ENCODE measurements around the gene URB2.

DNA sequence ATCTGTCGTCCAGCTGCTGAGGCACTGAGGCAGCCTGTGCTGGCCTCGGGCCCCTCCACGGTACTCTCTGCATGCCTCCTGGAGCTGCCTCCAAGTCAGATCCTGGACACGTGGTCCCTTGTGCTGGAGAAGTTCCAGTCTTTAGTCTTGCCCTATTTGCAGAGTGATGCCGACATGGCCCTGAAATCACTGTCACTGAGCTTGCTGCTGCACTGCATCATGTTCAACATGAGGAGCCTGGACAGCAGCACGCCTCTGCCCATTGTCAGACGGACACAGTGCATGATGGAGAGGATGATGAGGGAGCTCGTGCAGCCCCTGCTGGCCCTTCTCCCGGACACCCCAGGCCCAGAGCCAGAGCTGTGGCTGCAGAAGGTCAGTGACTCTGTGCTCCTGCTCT lies 10.0 kb downstream of the URB2 start:
- TF ChIP-seq, protein P1, sequence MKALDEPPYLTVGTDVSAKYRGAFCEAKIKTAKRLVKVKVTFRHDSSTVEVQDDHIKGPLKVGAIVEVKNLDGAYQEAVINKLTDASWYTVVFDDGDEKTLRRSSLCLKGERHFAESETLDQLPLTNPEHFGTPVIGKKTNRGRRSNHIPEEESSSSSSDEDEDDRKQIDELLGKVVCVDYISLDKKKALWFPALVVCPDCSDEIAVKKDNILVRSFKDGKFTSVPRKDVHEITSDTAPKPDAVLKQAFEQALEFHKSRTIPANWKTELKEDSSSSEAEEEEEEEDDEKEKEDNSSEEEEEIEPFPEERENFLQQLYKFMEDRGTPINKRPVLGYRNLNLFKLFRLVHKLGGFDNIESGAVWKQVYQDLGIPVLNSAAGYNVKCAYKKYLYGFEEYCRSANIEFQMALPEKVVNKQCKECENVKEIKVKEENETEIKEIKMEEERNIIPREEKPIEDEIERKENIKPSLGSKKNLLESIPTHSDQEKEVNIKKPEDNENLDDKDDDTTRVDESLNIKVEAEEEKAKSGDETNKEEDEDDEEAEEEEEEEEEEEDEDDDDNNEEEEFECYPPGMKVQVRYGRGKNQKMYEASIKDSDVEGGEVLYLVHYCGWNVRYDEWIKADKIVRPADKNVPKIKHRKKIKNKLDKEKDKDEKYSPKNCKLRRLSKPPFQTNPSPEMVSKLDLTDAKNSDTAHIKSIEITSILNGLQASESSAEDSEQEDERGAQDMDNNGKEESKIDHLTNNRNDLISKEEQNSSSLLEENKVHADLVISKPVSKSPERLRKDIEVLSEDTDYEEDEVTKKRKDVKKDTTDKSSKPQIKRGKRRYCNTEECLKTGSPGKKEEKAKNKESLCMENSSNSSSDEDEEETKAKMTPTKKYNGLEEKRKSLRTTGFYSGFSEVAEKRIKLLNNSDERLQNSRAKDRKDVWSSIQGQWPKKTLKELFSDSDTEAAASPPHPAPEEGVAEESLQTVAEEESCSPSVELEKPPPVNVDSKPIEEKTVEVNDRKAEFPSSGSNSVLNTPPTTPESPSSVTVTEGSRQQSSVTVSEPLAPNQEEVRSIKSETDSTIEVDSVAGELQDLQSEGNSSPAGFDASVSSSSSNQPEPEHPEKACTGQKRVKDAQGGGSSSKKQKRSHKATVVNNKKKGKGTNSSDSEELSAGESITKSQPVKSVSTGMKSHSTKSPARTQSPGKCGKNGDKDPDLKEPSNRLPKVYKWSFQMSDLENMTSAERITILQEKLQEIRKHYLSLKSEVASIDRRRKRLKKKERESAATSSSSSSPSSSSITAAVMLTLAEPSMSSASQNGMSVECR (CRISPR knock-in tag; IDR thresholded peaks at IDR 0.05; ENCODE audit: borderline replicate concordance): no peak
- TF ChIP-seq, protein P2, sequence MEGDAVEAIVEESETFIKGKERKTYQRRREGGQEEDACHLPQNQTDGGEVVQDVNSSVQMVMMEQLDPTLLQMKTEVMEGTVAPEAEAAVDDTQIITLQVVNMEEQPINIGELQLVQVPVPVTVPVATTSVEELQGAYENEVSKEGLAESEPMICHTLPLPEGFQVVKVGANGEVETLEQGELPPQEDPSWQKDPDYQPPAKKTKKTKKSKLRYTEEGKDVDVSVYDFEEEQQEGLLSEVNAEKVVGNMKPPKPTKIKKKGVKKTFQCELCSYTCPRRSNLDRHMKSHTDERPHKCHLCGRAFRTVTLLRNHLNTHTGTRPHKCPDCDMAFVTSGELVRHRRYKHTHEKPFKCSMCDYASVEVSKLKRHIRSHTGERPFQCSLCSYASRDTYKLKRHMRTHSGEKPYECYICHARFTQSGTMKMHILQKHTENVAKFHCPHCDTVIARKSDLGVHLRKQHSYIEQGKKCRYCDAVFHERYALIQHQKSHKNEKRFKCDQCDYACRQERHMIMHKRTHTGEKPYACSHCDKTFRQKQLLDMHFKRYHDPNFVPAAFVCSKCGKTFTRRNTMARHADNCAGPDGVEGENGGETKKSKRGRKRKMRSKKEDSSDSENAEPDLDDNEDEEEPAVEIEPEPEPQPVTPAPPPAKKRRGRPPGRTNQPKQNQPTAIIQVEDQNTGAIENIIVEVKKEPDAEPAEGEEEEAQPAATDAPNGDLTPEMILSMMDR (IDR thresholded peaks at IDR 0.05): no peak
- TF ChIP-seq ZNF138 (CRISPR knock-in tag; conservative IDR thresholded peaks at IDR 0.05) (no peak), JUN (CRISPR knock-in tag; IDR thresholded peaks at IDR 0.05) (no peak), ZNF232 (CRISPR knock-in tag; IDR thresholded peaks at IDR 0.05) (no peak), NR2C2 (CRISPR knock-in tag; IDR thresholded peaks at IDR 0.05) (no peak), TEAD4 (CRISPR knock-in tag; IDR thresholded peaks at IDR 0.05) (no peak), TP53 (CRISPR knock-in tag; IDR thresholded peaks at IDR 0.05) (no peak)
- TF ChIP-seq, protein P3, sequence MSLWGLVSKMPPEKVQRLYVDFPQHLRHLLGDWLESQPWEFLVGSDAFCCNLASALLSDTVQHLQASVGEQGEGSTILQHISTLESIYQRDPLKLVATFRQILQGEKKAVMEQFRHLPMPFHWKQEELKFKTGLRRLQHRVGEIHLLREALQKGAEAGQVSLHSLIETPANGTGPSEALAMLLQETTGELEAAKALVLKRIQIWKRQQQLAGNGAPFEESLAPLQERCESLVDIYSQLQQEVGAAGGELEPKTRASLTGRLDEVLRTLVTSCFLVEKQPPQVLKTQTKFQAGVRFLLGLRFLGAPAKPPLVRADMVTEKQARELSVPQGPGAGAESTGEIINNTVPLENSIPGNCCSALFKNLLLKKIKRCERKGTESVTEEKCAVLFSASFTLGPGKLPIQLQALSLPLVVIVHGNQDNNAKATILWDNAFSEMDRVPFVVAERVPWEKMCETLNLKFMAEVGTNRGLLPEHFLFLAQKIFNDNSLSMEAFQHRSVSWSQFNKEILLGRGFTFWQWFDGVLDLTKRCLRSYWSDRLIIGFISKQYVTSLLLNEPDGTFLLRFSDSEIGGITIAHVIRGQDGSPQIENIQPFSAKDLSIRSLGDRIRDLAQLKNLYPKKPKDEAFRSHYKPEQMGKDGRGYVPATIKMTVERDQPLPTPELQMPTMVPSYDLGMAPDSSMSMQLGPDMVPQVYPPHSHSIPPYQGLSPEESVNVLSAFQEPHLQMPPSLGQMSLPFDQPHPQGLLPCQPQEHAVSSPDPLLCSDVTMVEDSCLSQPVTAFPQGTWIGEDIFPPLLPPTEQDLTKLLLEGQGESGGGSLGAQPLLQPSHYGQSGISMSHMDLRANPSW (CRISPR knock-in tag; conservative IDR thresholded peaks at IDR 0.05; ENCODE audit: low read depth): no peak
- TF ChIP-seq, protein P4, sequence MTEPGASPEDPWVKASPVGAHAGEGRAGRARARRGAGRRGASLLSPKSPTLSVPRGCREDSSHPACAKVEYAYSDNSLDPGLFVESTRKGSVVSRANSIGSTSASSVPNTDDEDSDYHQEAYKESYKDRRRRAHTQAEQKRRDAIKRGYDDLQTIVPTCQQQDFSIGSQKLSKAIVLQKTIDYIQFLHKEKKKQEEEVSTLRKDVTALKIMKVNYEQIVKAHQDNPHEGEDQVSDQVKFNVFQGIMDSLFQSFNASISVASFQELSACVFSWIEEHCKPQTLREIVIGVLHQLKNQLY (CRISPR knock-in tag; IDR thresholded peaks at IDR 0.05): no peak
- TF ChIP-seq, protein P5, sequence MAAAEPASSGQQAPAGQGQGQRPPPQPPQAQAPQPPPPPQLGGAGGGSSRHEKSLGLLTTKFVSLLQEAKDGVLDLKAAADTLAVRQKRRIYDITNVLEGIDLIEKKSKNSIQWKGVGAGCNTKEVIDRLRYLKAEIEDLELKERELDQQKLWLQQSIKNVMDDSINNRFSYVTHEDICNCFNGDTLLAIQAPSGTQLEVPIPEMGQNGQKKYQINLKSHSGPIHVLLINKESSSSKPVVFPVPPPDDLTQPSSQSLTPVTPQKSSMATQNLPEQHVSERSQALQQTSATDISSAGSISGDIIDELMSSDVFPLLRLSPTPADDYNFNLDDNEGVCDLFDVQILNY (CRISPR knock-in tag; IDR thresholded peaks at IDR 0.05): no peak

All from WTC11 (cell line).